Subcutaneous adipose tissue (tissue), 4 donors: ENCODE data around the gene MRGPRD. TPM values are rescaled to one million over a fixed set of nuclear protein-coding genes. Genes with fewer than 3 reads are reported as not detected.

Experiments
- total RNA-seq, 4 donors: library from RNA; depleted of rRNA; stranded (reverse); fragments of >200 nt; gene quantifications; one replicate each; pipeline ENCODE4 v1.1.0, GENCODE V29; 2016
- TF ChIP-seq, protein P1 (sequence below): fragments of 450-650 bp; IDR thresholded peaks from one replicate; pipeline ENCODE4 v1.5.1; 2016; ENCODE audit warnings: low read depth, mild to moderate bottlenecking, control low read depth, antibody characterized with exemption, moderate library complexity

MRGPRD gene
- total RNA-seq, 4 donors from 2014 or later = not detected

DNA sequence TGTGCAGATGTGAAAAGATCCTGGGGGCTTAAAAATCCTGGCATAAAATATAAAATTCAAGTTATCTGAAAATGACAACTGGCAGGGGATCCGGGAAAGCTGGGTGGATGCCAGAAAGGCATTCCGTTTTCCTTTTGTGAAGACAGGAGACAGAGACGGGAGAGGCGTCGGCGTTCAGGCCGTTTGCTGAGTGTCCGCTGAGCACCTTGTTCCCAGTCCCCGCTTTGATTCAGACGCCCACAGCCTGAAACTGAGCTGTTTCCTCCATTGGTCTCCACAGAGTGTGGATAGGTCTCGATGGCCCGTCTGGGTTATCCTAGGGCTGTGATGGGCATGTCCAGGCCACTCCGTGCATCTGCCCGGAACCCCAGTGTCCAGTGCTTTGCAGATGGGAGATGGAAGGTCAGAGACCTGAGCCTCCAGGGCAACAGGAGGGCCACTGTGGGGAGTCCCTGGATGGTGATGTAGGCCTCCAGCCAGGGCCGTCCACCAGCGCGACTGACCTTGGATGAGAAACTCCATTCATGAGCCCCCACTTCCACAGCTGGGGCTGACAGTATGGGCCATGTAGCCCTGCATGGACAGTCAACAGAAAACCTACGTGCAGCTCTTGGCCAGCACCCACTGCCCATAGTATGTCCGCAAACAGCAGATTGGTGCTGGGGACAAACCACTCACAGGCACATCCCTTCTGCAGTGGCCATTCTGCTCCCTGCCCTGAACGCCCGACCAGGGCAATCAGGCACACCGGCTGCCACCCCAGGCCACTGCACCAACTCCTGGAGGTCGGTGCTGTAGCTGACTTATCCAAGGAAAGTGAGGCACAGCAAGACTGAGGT is 20.7 kb upstream of the MRGPRD start:
- TF ChIP-seq, protein P1, sequence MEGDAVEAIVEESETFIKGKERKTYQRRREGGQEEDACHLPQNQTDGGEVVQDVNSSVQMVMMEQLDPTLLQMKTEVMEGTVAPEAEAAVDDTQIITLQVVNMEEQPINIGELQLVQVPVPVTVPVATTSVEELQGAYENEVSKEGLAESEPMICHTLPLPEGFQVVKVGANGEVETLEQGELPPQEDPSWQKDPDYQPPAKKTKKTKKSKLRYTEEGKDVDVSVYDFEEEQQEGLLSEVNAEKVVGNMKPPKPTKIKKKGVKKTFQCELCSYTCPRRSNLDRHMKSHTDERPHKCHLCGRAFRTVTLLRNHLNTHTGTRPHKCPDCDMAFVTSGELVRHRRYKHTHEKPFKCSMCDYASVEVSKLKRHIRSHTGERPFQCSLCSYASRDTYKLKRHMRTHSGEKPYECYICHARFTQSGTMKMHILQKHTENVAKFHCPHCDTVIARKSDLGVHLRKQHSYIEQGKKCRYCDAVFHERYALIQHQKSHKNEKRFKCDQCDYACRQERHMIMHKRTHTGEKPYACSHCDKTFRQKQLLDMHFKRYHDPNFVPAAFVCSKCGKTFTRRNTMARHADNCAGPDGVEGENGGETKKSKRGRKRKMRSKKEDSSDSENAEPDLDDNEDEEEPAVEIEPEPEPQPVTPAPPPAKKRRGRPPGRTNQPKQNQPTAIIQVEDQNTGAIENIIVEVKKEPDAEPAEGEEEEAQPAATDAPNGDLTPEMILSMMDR = no peak

DNA sequence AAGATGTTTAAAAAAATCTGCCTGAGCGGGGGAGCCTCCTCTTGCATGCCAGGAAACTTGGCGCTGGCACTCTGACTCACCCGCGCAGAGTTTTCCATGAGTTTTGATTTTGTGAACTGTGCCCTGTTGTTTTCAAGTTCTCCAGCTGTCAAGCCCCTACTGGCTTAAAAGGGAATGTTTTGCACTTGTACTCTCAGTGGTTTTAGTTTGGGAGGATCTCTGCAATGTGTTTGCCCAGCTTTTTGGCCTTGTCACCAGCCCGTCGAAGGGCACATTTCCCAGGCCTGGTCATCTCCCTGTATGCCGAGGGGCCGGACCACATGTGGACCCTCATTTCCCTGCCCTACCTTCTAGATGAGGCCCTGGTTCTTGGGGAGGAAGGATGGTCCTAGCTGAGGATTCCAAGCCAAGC is 20.1 kb upstream of the MRGPRD start:
- TF ChIP-seq, protein P1 = no peak

DNA sequence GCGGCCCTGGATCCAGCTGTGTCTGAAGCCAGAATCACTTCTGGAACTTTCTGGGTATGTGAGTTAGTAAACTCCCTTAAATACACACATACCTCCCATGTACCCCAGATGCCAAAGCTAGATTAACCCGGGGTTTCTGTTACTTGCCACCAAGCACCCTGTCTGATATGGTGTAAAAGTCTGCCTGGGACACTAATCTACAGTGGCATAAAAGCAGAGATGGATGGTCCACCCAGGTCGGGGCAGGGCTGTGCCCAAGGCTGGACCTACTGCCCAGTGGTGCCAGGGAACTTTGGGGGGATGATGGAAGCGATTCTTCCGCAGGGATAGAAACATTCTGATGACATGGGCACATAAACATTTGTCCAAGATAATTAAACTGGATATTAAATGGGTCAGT is 19.6 kb upstream of the MRGPRD start:
- TF ChIP-seq, protein P1 = no peak

DNA sequence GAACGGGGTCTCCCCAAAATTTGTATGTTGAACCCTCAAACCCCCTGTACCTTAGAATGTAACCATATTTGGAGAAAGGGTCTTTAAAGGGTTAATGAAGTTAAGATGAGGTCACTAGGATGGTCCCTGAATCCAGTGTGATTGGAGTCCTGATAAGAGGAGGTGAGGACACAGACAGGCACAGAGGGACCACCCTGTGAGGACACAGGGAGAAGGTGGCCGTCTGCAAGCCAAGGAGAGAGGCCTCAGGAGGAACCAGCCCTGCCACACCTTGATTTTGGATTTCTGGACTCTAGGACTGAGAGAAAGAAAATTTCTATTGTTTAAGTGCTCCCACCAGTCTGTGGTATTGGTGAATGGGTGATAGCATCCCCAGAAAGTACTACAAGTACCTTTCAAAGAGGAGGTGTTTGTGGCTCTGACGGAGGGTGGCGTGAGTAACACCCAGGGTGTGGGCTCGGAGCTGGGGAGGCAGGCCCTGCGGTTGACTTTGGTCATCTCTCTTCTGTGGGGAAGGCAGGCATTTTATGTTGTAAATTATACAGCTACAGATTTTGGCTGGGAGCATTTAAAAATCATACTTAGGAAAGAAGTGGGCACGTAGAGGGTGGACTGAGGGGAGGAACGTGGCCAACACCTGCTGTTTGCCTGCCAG is 18.4 kb upstream of the MRGPRD start:
- TF ChIP-seq, protein P1 = no peak

DNA sequence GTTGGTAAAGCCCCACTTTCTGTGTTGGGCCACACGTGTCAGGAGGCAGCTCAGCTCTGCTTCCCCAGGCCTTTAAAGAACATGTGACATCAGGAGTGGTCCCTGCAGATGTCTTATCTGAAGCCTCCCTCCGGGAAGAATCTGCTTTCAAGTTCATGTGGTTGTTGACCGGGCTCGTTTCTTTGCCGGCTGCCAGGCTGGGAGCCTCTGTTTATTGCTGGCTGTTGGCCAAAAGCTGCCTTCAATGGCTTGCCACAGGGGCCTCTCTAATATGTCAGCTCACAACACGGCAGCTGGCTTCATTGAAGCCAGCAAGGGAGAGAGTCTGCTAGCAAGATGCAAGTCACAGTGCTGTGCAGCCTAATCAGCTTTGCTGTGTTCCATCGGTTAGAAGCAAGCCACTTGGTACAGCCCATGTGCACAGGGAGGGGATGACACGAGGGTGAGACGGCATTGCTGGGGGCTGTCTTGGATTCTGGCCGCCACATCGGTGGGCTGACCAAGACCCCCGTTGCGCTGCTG is 17.7 kb upstream of the MRGPRD start:
- TF ChIP-seq, protein P1 = no peak

DNA sequence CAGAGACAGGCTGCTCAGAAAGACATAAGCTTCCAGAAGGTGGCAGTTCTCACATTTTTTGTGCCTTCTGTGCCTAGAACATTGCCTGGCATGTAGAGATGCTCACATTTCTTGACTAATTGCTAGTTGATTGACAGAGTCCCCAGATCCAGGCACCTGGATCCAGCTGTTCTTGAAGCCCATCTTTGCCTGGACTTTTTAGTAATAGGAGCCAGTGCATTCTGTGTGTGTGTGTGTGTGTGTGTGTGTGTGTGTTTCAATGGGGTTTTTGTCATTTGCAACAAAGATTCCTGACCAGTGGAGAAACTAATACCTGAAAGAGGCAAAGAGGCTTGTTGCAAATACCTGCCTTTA is 17.2 kb upstream of the MRGPRD start:
- TF ChIP-seq, protein P1 = no peak

DNA sequence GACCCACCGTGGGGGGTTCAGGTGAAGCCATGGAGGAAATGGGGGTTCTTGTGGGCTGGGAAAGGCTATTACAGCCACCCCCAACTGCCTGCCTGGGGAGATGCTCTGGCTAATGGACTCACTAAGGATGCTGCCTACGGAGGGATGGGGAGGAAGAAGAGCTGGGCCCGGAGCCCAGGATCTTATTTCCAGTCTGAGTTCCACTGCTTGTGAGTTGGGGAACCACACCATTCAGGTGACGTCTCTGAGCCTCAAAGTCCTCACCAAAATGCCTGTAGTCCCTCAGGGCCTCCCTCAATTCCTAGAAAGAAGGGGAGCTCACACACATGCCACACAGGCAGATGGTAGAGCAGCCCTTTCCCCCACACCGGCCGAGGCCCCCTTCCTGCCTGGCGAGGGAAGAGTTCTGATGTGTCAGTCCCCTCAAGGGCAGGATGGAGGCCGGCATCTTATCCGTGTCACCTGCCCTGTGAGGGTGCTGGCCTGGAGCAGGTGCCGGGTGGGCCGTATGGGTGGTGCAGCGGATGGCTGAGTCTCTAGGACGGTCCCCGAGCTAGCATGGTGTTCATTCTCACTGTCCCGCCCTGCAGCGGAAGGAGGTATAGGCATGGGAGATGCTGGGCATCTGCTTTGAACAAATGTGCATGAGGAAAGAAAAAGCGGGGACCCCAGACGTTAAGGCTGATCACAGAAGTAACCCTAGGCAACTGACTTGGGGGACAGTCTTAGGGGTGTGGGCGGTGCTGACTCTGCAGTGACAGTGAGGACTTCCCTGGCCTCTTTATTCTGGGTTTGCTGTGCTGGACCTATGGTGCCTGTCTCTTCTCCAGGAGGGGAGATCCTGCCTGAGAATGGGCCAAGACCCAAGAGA is 16.6 kb upstream of the MRGPRD start:
- TF ChIP-seq, protein P1 = no peak
